GM18873 (cell line): ENCODE results near the gene YBX2.

Source experiments
- ATAC-seq: cut with Tn5 transposase; IDR thresholded peaks from one replicate; pipeline ENCODE4 v1.9.1; 2021; ENCODE audit warnings: mild to moderate bottlenecking, moderate library complexity, moderate number of reproducible peaks; ENCODE audit not compliant: unreplicated experiment, low FRiP score

The YBX2 gene

DNA sequence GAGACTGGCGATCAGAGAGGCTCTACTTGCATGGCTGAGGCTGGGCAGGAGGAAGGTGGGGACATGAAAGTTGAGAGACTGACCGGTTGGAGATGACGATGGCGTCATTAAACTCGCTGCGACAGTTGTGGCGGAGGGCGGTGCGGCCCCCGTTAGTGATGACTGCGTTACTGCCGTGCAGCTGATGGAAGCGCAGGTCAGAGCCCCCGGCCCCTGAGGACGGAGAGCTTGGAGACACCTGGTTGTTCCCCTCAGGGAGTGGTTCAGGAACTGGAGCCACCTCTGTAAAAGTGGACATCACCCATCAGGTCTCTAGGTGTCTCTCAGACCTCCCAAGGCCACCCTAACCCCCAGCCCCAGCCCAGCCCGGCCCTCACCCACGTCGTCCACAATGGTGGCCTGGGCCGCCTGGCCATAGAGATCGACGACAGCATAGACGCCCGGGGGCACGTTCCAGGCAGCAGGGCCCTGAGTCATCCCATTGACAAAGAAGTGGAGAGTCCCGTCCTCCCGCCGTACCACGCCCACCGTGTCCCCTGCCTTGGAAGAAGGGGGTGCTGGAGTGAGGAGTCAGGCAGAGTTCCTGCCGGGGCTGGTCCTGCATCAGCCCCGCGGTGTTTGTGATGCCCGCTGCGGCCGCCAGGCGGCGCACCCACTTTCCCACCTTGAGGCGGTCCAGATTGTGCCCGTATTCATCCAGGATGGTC lies 29.4 kb upstream of the YBX2 start:
- no peak for ATAC-seq

DNA sequence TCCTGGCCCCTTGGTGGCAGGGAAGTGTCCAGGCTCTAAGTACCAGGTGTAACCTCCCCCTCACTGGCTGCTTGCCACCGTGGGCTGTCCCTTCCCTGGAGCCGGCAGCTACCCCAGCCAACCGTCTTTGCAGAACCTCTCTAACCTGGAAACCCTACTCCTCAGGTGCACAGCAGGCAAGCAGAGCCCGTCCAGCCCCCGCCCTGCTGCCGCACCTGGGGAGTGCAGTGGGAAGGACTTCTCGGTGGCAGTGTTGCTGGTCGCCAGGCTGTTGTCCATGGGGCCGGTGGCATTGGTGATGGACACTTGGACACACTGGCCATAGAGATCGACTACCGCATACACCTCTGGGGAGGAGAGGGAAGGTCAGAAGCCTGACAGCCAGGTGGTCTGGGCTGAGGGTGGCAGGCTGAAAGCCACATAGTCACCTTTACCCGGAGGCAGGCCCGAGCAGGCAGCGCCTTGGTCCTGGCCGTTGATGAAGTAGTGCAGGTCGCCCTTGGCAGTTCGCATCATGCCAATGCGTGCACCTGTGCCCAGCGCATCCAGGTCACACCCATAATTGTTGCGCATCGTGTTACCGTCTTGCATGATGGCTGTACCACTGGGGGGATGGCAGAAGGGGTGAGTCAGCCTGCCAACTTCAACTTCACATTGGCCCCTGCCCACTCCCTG lies 28.2 kb upstream of the YBX2 start:
- no peak for ATAC-seq

GRCh38 chr17:7321466-7321865 lies 27.0 kb upstream of the YBX2 start:
- no peak for ATAC-seq

DNA sequence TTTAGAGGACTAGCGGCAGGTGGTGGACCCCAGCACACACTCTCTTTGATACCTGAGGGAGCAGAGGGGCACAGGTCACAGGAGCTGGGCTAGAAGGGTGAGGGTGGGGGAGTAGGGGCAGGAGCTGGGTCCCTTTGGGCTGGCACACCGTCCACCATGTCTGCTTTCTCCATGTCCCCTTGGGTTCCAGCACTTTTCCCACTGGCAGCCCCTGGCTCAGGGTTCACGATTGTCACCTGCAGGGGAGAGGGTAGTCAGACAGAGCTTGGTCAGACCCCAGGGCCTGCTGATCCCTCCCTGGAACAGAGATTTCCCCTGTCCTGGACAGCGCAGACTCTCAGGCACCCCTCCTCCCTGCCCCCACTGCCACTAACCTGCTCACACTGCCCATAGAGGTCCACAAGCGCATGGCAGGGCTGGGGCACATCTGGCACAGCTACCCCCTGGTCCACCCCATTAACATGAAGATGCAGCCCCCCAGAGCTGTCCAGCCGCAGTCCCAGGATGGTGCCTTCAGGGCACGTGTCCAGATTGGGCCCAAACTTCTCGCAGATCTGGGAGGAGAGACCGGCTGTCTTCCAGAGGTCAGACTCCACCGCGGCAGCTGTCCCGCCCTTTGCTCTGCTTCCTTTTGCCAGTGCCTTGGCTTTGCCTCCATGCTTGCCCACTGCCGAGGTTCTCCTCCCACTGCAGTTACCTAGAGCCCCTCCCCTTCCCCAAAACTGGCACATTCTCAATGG lies 23.9 kb upstream of the YBX2 start:
- no peak for ATAC-seq

GRCh38 chr17:7317161-7317803 lies 22.8 kb upstream of the YBX2 start:
- no peak for ATAC-seq

DNA sequence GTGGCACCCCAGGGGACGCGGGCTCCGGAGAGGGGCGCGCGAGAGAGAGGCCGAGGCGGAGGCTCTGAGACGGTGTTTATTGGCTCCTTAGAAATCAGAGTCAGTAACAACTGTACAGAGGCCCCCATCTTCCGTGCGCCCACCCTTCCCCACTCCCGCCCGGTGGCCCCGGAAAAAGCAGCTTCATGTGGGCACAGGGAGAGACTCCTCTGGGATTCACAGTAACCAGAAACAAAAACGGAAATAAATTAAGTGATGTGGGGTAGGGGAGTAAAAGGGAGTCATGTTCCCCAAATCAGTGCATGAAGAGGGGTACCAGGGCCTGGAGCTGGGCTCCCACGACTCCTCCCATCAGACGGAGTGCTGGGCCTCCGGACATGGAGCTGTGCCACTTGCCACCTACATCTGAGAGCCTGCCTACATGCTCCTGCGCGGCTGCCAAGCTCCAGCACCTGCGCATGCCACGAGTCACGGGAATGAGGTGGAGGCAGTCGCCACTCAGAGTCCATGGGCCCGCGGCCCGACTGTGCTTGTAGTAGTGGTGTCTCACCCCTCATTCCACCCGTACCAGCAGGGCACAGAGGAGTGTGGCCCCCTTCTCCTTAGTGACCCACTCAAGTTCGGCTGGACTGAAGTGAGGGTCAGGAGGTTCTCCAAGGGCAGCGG lies 21.3 kb upstream of the YBX2 start:
- ATAC-seq: peak; percentile 5

GRCh38 chr17:7314719-7315569 lies 20.5 kb upstream of the YBX2 start, which contains the start of gene GPS2:
GPS2 (minus strand) TSS chr17:7315360; CDS start chr17:7315052, 308 bp downstream.
- peak; percentile 41 for ATAC-seq

DNA sequence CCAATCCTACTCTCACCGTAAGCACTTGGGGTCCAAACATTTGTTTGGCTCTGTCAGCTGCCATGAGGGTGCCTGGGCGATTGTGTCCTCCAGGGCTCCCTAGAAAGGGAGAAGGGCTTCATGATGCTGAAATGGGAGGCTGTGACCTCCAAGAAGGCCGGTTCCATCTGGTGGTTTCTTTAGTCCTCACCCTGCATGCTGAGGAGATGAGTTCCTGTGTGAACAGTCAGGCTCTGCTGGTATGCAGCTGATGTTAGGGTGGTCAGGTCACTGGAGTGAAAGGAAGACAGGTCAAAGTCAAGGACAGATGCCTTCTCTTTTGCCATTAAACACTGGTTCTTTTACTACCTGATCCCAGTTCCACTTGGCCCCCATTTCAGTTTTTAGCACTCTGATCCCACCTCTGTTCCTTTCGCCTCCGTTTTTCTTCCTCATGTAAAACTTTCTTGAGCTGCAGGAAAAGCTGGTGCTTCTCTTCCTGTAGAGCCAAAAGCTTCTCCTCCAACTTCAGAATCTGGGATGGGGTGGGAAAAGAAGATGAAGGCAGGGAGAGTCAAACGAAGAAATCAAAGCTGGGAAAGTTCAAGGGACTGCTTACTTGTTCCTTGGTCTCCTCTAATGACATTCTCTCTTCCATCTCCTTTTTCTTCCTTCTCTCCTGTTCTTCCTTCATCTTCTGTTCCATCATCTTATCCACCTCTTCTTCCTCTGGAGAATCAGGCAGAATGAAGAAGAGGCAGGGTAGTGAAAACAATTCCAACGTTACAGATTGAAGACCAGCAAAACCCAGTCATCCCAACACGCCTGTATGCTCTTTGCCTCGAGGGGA lies 19.7 kb upstream of the YBX2 start:
- ATAC-seq: no peak

- ATAC-seq: no peak
These were observed 18.9 kb upstream of the YBX2 start for GRCh38 chr17:7313088-7313889.

GRCh38 chr17:7312432-7313087 lies 18.1 kb upstream of the YBX2 start:
- ATAC-seq: no peak

DNA sequence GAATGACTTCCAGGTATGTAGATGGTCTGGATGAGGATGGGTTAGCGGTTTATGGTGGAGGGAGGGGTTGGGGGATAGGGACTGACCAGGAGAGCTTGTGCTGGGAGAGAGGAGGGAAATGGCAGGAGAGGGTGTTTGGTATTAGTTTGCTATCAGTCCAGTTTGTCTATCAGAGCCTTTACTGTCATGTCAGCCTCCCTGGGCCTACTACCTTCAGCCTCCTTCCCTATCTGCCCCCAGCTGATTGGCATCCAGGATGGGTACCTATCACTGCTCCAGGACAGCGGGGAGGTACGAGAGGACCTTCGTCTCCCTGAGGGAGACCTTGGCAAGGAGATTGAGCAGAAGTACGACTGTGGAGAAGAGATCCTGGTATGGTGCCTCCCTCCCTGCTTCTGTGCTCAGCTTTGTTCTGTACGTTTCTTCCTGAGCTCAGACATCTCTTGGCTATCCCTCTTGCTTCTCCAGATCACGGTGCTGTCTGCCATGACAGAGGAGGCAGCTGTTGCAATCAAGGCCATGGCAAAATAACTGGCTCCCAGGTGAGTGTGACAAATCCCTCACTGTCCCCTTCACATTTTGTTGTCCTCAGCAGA lies 16.8 kb upstream of the YBX2 start:
- ATAC-seq: no peak

GRCh38 chr17:7309628-7310027 lies 15.2 kb upstream of the YBX2 start:
- ATAC-seq: no peak

DNA sequence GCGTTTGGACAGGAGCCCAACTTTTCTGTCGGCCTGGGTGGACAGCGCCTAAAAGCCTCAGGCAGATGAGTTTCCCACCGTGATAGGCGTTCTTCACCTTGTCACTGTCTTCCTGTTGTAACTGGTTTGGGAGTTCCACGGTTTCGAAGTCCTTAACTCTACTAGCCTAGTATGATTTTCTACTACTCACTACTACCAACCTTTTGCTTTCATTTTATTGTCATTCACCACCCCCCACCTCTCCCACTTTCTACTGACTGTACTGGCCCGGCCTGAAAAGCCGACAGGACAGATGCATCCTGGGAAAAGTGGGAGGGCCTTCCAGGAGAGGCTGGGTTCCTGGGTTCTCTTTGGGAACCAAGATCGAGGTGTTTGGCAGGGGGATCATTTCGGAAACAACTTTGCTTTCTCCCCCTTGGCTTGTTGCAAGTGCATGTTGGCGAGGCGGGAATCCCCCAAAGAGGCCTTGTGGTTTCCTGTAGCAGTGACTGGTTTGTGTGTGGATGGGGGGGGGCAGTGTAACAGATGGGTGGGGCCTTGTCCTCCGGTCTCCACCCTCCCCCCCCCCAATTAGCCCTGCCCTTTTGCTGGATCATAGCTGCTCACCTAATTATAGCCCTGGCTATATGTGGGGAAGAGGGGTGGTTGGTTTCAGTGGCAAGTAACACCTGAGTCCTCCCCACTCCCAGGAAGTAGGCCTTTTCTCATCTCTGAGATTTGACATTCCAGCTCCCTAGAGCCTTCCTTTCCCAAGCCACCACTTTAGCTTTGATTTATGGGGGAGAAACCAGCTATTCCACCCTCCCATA lies 14.4 kb upstream of the YBX2 start:
- ATAC-seq: no peak

DNA sequence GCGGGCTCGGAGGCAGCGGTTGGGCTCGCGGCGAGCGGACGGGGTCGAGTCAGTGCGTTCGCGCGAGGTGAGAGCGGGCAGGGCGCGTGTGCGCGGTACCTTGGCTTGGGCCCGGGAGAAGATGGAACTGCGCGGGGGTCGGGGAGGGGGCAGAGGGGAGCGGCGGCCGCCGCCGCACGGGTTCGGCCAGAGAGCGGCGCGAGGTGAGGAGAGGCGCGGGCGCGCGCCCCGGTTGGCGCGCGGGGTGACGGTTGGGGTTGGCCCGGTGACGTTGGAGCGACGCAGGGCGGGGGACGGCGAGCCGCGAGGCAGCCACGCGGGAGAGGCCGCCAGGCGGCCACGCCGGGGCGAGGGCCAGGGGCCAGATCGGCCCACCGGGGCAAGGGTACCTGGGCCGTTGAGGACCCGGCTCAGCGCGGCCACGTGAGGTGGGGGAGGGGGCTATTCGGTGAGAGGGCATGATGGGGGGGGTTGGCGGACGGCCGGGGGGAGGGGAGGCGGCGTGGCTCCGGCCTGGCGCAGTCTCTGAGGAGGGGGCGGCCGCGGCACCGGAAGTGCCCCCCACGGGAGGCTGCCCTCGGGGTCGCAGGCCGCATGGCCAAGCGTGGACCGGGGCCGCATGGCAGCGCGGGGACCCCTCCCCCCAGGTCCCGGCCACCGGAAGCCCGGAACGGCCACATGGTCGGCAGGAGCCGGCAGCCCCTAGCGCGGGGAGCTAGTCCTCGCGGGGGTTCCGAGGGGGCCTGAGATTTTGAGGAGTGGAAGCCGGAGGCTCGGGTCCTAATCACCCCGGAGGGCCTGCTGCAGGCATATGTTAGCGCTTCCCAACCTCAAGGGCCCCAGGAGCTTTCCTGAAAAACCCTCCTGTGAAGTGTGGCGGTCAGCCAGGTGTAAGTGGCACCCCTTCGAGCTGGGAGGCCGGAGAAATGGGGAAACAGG lies 13.5 kb upstream of the YBX2 start:
- no peak for ATAC-seq
